HG03342 (cell line): ENCODE results near the gene CA6.
"Not testable (repeated sequence)": the region's sequence is repeated elsewhere in the genome, so short reads cannot be mapped to it uniquely, and the experiment has no call there.

Experiments used
- ATAC-seq: cut with Tn5 transposase; IDR thresholded peaks from one replicate; pipeline ENCODE4 v1.9.1; 2021; ENCODE audit warnings: mild to moderate bottlenecking, moderate library complexity; ENCODE audit not compliant: unreplicated experiment

Gene CA6

DNA sequence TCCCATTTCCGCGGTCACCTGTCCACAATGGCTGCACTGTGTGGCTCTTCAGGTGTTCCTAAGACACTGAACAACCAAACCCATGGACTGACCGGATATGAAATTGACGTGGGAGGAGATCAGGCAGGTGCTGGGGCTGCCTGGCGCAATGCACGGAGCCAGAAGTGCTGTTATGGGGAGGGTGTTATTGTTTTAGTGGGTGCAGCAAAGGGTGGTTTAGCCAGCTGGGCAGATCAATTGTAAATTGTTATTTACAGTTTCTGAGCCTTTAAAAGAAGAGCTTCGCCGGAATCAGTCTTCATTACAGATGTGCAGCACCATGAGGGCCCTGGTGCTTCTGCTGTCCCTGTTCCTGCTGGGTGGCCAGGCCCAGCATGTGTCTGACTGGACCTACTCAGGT is at the start of gene CA6:
TSS of gene CA6 (plus strand) at position 301 of the 400 bp plus-strand sequence. CDS start at position 320, 19 bp downstream.
- no peak for ATAC-seq

DNA sequence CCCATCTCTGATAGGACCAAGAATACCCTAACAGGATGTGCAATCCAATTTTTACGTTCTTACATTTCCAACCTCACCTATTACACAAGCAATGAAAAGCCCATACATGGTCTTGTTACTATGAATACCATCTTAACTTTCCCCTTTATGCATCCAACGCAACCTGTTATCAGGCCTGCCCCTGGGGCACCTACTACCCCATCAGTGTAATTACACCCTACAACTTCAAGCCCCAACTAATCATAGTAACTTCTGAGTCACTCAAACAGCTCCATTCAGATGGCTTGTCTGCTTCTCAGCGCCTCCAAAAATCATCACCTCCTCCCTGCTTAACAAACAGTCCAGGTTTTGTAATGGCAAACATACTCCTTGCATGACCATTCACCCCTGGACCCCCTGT is 48.9 kb upstream of the CA6 start:
- not testable (repeated sequence) for ATAC-seq

DNA sequence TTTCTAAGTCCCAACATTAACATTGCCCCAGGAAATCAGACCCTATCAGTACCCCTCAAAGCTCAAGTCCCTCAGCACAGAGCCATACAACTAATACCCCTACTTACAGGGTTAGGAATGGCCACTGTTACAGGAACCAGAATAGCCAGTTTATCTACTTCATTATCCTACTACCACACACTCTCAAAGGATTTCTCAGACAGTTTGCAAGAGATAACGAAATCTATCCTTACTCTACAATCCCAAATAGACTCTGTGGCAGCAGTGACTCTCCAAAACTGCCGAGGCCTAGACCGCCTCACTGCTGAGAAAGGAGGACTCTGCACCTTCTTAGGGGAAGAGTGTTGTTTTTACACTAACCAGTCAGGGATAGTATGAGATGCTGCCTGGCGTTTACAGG is 48.2 kb upstream of the CA6 start:
- not testable (repeated sequence) for ATAC-seq

DNA sequence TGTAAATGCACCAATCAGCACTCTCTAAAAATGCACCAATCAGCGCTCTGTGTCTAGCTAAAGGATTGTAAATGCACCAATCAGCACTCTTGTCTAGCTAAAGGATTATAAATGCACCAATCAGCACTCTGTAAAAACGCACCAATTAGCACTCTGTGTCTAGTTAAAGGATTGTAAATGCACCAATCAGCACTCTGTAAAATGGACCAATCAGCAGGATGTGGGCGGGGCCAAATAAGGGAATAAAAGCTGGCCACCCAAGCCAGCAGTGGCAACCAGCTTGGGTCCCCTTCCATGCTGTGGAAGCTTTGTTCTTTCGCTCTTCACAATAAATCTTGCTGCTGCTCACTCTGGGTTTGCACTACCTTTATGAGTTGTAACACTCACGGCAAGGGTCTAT is 47.2 kb upstream of the CA6 start:
- ATAC-seq, result not testable (repeated sequence)

DNA sequence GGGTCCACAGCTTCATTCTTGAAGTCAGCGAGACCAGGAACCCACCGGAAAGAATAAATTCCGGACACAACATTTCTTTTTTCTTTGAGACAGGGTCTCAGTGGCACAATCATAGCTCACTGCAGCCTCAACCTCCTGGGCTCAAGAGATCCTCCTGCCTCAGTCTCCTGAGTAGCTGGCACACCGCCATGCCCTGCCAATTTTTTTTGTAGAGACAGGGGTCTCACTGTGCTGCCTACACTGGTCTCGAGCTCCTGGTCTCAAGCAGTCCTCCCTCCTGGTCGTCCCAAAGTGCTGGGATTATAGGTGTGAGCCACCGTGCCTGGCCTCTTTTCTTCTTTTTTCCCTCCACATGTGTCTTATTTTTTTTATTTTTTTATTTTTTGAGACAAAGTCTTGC is 46.6 kb upstream of the CA6 start:
- no peak for ATAC-seq

DNA sequence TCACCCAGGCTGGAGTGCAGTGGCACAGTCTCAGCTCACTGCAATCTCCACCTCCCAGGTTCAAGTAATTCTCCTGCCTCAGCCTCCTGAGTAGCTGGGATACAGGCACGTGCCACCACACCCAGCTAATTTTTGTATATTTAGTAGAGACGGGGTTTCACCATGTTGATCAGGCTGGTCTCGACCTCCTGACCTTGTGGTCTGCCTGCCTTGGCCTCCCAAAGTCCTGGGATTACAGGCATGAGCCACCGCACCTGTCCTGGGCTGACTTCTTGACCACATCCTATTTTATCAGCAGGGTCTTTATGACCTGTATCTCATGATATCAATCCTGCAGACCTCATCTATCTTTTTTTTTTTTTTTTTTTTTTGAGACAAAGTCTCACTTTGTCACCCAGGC is 45.0 kb upstream of the CA6 start:
- ATAC-seq, result not testable (repeated sequence)

DNA sequence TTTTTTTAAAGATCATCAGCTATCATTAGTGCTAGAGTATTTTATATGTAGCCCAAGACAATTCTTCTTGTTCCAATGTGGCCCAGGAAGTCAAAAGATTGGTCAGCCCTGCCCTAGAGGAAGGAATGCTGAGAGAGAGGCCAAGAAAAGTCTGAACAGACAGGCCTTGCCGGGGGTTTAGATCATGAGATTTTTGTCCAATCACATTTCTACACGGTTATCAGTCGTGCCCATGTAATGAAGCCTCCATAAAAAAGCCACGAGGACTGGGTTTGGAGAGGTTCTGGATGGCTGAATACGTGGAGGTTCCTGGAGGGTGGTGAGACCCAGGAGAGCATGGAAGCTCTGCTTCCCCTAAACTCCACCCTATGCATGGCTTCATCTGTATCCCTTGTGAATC is 42.9 kb upstream of the CA6 start:
- ATAC-seq, result no peak

DNA sequence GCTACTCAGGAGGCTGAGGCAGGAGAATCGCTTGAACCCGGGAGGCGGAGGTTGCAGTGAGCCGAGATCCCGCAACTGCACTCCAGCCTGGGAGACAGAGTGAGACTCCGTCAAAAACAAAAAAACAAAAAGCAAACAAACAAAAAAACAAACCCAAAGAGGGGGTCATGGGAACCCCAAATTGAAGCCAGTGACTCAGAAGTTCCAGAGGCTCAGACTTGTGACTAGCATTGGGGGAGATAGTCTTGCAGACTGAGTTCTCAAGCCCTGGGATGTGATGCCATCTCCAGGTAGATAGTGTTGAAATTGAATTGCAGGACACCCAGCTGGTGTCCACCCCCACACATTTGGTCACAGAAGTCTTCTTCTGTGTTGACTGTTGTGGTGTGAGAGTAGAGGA is 42.3 kb upstream of the CA6 start:
- no peak for ATAC-seq

DNA sequence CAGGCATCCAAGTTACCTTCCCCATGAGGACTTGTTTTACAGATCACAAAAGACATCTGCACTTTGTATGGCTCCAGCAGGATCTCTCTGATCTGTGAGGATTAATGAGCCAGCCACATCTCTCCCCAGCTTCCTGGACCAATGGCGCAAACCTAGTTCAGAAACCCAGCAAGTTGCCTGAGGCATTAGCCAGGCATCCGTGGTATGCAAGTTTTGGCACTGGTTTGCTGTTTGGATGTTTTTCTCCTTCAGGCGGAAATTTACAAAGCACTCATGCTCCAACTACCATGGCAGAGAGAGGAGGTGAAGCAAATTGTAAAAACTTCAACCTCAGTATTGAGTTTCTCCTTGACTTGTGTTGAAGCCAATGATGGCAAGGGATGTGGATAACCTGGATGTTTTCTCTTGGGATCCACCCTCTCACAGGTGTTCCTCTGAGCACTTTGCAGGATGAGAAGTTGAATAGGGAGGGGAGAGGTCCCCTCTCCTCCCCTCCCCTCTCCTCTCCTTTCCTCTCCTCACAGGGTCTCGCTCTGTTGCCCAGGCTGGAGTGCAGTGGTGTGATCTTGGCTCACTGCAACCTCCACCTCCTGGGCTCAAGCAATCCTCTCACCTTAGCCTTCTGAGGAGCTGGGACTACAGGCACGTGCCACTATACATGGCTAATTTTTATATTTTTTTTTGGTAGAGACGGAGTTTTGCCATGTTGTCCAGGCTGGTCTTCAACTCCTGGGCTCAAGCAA is 41.6 kb upstream of the CA6 start:
- ATAC-seq, result no peak

DNA sequence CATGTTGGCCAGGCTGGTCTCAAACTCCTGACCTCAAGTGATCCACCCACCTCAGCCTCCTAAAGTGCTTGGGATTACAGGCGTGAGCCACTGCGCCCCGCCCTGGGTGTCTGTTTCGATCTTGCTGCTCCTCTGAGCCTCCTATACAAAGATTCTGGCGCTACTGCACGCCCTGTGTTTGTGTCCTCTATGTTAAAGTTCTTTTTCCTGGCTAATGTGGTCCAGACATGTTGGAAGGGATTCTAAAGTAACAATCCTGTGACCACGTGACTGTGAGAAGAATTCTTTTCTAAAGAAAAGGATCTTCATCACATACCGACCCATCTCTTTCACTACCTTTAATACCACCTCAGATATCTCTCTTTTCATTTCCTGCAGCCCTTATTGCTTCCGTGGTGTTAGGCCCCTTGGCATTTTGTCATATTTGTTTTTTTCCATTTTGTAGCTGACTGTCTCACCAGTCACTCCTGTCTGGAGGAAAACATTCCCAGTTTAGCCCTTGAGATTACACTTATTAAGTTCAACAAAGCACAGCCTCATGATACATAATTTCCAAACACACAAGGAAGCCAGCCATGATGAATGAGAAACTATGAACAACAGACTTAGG is 40.0 kb upstream of the CA6 start:
- ATAC-seq, result no peak

DNA sequence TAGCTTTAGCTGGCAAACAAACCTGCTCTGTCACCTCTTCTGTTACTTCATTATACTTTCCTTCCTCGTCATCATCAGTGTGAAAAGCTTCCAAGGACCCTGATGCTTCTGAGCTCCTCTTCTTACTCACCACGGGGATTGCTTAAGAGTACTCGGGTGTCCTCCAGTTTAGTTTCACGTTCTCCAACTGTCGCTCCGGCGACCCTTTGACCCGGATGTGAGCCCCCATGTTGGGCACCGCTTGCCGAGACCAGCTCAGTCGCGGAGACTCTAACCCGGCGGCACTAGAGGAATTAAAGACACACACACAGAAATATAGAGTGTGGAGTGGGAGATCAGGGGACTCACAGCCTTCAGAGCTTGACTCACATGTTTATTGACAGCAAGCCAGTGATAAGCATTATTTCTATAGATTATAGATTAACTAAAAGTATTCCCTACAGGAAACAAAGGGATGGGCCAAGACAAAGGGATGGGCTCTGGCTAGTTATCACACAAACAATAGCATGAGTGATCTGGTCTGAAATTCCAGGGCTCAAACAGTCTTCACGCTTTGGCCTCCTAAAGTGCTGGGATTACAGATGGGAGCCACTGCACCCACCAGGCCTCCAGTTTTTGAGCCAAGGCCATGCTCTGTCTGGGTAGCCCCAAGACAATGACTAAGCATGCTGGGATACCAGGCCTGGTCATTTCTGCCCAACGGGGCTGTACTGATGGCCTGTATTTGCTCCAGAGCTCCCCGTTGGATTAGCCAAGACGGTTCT is 37.1 kb upstream of the CA6 start:
- ATAC-seq, result no peak

DNA sequence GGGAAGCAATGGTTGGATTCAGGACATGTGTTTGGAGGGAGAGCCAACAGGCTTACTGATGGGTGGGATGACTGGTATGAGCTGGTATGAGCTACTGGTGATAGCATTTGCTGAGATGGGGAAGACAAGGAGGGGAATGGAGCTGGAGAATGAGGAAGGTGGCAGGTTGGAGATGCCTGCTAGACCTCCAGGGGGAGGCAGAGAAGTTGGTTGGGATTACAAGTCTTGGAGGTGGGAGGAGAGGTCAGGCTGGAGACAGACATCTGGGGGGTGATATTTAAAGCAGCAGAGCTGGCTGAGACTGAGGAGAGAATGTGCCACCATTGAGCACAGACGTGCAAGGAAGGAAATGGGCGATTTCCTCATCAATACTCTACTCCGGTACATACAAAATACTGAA is 35.3 kb upstream of the CA6 start:
- no peak for ATAC-seq

DNA sequence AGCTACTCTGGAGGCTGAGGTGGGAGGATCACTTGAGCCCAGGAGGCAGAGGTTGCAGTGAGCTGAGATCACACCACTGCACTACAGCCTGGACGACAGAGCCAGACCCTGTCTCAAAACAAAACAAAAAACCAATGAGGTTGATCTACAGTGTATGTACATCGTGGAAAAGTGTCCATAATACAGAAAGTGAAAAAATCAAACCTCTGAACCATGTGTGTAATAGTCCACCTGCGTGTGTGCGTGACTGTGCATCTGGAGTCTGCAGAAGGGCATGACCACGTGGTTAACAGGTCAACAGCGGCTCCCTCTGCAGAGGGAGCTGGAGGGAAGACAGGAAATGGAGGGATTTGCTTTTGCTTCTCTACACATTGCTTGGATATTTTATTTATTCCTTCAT is 34.8 kb upstream of the CA6 start:
- ATAC-seq, result no peak

DNA sequence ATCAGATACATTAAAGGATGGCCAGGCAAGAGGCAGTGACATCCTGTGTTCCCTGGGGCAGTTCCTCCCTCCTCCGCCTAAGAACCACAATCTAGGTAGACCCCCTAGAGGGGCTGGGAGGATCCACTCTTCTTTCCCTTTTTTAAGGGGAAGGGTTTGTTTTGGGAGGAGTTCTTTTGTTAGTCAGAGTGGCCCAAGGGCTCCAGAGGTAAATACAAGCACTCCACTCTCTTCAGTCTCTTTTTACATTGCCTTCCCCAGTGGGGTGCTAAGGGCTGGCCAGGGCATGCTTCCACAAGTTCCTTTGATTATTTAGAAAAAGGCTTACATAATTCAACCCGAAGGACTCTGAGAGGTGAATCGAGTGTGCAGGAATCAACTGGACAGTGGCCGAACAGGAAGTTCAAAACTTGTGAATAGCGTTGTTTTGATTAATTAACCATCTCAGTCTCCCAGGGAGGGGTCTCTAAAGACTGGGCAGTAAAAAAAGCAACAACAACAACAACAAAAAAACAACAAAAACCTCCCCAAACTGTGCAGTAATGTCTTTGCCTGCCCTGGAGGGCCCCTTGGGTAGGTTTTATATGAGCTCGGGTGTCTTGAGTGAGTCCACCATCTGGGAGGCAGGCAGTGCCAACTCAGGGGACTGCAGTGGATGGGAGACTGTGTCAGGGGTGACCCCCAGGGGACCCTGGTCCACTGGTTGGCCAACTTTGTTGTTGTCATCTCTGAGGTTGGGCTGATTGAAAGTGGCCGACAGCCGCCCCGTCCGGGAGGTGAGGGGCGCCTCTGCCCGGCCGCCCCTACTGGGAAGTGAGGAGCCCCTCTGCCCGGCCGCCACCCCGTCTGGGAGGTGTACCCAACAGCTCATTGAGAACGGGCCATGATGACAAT is 34.0 kb upstream of the CA6 start:
- no peak for ATAC-seq

DNA sequence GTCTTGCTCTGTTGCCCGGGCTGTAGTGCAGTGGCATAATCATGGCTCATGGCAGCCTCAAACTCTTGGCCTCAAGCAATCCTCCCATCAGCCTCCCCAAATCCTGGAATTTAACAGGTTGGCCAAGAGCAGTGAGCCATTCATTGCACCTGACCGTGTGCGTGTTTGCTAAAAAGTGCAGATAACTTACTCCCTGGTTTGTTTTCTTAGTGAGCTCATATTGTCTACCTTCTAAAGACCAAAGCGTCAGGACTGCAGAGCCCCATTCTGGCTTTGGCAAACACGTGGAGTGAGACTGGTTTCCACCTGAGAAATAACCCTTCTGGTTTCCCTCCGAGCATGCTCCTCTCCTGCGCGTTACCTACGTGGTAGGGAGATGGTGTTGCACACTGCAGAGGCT is 32.2 kb upstream of the CA6 start:
- ATAC-seq, result no peak

DNA sequence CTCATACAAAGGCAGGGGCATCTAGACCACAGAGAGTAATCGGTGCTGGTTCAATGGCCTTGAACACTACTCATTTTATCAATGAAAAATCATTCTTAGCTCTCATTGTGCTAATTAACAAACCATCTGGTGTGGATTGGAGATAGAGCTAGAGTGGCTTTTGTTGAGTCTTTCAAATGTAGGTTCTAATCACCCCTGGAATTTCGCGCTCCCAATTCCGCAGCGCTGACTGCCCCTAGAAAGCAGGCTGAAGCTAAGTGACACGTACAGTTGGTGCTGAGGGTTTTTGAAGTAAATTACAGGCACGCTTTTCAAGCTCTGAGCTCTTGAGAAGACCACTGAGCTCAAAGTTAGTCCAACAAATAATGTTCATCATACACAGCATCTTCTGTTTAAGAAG is 31.2 kb upstream of the CA6 start:
- no peak for ATAC-seq

DNA sequence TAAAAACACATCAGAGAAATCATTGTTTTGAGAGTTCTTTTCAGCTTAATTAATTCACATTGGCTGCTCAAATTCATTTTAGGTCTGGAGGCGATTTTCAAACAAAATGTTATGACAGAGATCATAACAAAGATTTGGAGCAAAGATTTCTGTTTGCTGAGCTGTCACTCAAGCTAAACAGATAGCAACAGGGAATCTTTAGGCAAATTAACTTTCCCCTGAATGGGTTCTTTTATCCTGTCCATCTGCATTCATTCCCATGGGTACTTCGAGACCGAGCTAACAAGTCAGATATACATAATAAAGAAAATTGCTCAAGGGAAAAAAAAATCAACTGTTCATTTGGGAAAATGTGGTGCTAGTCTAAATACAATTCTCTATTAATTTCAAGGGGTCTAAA is 30.2 kb upstream of the CA6 start:
- no peak for ATAC-seq

DNA sequence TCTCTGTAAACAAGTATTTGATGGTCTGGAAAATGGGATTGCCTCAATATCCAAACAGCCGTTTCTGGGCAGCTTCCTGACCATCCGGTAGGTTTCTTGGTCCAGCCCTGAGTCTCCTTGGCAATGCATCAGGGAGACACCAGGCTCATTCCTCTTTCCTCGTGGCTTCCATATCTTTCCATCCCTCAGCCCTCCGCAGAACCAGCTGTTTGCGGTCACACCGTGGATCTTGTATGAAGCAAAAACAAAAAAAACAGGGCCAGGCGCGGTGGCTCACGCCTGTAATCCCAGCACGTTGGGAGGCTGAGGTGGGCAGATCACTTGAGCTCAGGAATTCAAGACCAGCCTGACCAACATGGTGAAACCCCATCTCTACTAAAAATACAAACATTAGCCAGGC is 28.1 kb upstream of the CA6 start:
- not testable (repeated sequence) for ATAC-seq

DNA sequence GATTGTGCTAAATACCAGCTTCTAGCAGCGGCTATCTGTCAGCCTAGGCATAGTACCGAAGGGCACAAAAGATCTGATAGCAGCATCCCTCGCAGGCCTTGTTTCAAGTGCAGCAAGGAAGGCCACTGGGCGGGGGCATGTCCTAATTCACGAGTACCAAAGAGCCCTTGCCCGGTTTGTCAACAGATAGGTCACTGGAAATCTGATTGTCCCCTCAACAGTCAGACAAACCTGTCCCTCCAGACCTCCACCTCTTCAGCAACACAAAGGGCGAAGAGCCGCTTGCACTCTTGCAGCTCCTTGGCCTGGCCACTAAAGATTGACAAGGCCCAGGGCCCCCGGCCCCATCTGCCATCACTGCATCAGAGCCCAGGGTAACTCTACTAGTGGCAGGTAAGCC is 22.7 kb upstream of the CA6 start:
- ATAC-seq, result no peak

DNA sequence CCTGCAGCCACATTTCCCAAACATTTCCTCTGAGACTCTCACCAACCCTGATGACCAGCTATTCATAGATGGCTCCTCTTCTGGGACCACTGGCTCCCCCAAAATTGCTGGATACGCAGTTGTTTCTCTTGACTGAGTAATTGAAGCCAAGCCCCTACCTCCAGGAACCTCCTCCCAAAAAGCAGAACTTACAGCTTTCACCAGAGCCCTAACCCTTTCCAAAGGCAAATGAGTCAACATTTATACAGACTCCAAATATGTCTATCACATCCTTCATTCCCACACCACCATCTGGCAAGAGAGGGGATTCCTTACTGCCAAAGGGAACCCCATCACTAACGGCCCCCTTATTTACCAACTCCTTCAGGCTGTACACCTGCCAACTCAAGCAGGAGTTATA is 20.3 kb upstream of the CA6 start:
- no peak for ATAC-seq

DNA sequence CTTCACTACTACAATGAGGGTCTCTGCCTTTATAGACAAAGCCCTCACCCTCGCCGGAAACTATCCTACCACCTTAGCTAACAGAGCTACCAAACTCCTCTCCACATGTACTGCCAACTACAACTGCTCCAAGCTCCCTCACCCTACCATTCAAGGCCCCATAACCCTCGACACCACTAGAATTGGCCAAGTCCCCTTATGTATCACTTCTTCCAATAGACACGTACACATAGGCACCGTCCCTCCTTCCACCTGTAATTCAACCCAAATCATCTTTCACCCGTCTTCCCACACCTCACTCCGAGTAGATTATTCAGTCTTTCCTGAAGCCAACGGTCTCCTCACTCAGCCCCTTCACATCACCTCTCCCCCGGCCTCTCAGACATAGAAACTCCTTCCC is 19.7 kb upstream of the CA6 start:
- ATAC-seq, result no peak
